Nephron (organoid): ENCODE measurements around the gene DENND4B.

ENCODE experiments used
- H3K27ac Mint-ChIP-seq, 3 experiments: 2 replicates each; pipeline ENCODE4 v1.8.0; 2020; ENCODE audit warnings: mixed read lengths in 3 of 3, mild to moderate bottlenecking in 2 of 3, moderate library complexity in 1 of 3
- H3K27me3 Mint-ChIP-seq: 2 replicates; pipeline ENCODE4 v1.8.0; 2021; ENCODE audit warnings: low read depth, mild to moderate bottlenecking, moderate library complexity, mixed read lengths
- H3K36me3 Mint-ChIP-seq: 2 replicates; pipeline ENCODE4 v1.8.0; 2020; ENCODE audit warnings: low read depth, mixed read lengths
- H3K4me1 Mint-ChIP-seq: 2 replicates; pipeline ENCODE4 v1.8.0; 2020; ENCODE audit warnings: mixed read lengths
- H3K4me3 Mint-ChIP-seq, 3 experiments: 2 replicates each; pipeline ENCODE4 v1.8.0; 2020; ENCODE audit warnings: mild to moderate bottlenecking in 3 of 3, mixed read lengths in 3 of 3, moderate library complexity in 2 of 3
- H3K9me3 Mint-ChIP-seq: 2 replicates; pipeline ENCODE4 v1.8.0; 2020; ENCODE audit warnings: mixed read lengths
- TF ChIP-seq, protein P1 (sequence below), 3 experiments: fragments of 200-600 bp; sonication (generic); IDR thresholded peaks; one replicate each; pipeline ENCODE4 v1.5.0; 2021; ENCODE audit warnings: antibody characterized with exemption in 3 of 3; ENCODE audit not compliant: unreplicated experiment in 3 of 3

The DENND4B gene

DNA sequence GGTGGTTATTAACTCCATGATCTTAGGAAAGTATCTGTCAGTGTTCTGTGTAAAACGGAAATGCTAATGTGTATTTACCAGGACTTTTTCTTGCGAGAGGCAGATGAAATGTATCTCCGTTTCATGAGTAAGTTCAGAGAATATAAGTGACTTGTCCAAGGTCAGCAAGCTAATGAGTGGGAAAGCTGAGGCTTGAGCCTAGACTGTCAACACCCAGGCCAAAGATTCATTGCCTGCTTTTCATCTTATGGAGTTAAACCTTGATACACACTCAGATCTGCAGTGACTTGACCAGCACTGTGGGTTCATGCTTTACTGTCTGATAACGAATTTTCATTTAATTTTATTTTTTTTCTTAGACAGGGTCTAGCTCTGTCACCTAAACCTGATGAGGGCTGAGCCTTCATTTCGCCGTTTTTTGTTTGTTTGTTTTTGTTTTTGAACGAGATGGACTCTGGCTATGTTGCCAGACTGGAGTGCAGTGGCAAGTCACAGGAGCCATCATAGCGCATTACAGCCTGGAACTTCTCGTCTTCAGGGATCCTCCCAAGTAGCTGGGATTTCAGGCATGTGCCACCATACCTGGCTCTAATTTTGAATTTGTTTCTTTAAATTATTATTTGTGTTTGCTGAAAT, 31.9 kb upstream of the DENND4B start:
- peaks cover 30% of the 10 kb centered on the region for H3K4me1 Mint-ChIP-seq

DNA sequence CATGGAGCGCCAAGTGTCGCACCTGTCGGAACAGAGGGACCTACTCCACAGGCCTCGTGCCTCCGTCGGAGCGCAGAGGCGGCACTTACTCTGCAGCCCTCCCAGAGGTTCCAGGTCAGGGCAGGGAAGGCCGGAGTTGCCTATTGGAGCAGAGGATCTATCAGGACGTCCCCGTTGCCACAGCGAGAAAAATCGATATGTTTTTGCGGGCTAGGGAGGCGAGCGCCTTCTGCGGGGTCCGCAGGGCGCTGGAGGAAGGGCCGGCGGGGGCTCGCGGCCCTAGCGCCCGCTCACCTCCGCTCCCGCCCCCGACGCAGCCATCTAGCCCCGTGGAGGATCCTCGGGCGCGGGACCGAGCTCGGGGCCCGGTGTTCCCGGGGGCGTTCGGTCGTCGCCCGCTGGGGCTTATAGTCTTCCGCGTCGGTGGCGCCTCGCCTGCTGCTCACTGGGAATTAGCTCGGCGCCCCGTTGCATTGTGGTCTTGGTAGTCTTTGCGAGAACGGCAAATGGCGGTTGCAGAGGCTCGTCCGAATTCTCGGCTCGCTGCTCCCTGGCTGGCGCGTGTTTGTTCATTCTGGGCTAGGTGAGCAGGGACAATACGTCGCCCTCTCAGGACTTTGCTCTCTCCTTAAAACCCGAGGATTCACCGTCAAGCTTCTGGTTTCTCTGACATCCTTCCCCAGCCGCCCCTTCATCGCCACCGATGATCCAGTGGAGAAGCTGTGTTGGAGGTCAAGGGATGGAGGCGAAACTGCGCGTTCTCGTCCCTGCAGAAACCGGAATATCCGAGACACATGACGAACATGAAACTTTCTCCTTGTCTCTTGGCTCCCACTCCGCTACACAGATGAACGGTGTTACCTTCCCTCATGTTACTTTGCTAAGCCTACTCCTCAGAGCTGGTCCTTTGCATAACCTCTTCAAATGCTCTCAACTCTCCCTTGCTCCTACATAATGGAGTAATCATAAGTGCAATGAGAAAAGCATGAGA, 31.0 kb upstream of the DENND4B start, which contains the start of gene JTB:
Gene JTB, minus strand, starts transcription at position 425 of the 991 bp plus-strand sequence. Its CDS starts 422 bp downstream, at position 3.
- H3K4me1 Mint-ChIP-seq, result peaks cover 30% of the 10 kb centered on the region
- H3K27me3 Mint-ChIP-seq, result no peaks in the 10 kb centered on the region
- peak within 1 kb of the TSS; percentile 97 to 99 (median 99) for H3K27ac Mint-ChIP-seq
- no peaks in the 10 kb centered on the region for H3K9me3 Mint-ChIP-seq
- peaks cover 54% of the 10 kb centered on the region for H3K36me3 Mint-ChIP-seq
- TF ChIP-seq, protein P1, sequence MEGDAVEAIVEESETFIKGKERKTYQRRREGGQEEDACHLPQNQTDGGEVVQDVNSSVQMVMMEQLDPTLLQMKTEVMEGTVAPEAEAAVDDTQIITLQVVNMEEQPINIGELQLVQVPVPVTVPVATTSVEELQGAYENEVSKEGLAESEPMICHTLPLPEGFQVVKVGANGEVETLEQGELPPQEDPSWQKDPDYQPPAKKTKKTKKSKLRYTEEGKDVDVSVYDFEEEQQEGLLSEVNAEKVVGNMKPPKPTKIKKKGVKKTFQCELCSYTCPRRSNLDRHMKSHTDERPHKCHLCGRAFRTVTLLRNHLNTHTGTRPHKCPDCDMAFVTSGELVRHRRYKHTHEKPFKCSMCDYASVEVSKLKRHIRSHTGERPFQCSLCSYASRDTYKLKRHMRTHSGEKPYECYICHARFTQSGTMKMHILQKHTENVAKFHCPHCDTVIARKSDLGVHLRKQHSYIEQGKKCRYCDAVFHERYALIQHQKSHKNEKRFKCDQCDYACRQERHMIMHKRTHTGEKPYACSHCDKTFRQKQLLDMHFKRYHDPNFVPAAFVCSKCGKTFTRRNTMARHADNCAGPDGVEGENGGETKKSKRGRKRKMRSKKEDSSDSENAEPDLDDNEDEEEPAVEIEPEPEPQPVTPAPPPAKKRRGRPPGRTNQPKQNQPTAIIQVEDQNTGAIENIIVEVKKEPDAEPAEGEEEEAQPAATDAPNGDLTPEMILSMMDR (IDR thresholded peaks at IDR 0.05; ENCODE audit: unreplicated experiment in 3 of 3), result no peak
- H3K4me3 Mint-ChIP-seq, result peak within 1 kb of the TSS; percentile 90 to 100 (median 99)

More for the DNA sequence above, 31.9 kb upstream of the DENND4B start:
- Mint-ChIP-seq H3K4me3 (peak overlapping the region; percentile 90 to 100 (median 99)), H3K27me3 (no peaks in the 10 kb centered on the region), H3K27ac (peak overlapping the region; percentile 97 to 99 (median 99)), H3K9me3 (no peaks in the 10 kb centered on the region), H3K36me3 (peaks cover 57% of the 10 kb centered on the region)
- TF ChIP-seq, protein P1 (IDR thresholded peaks at IDR 0.05; ENCODE audit: unreplicated experiment in 3 of 3), result no peak

GRCh38 chr1:153976819-153977249, 30.3 kb upstream of the DENND4B start:
- peak overlapping the region; percentile 90 to 99 (median 97) for H3K27ac Mint-ChIP-seq
- H3K9me3 Mint-ChIP-seq, result no peaks in the 10 kb centered on the region
- TF ChIP-seq, protein P1 (IDR thresholded peaks at IDR 0.05; ENCODE audit: unreplicated experiment in 3 of 3), result no peak
- H3K4me3 Mint-ChIP-seq, result peak overlapping the region; percentile 90 to 100 (median 99)
- no peaks in the 10 kb centered on the region for H3K27me3 Mint-ChIP-seq
- peaks cover 51% of the 10 kb centered on the region for H3K36me3 Mint-ChIP-seq
- H3K4me1 Mint-ChIP-seq, result peaks cover 30% of the 10 kb centered on the region

DNA sequence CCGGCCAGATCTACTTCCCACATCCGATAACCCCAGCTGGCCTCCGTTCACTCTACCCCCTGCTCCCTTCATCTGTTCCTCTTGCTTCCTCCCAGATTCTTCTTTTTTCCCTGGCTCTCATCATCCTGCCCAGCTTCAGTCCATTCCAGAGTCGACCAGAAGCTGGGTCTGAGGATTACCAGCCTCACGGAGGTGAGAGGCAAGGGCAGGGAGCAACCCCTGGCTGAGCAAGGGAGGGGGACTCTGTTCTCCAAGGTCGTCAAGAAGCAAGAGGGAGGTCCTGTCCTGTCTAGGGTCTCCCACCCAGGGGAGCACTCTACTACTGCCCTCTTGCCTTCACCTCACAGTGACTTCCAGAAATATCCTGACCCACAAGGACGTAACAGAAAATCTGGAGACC, 27.0 kb upstream of the DENND4B start:
- peaks cover 34% of the 10 kb centered on the region for H3K4me1 Mint-ChIP-seq
- TF ChIP-seq, protein P1 (IDR thresholded peaks at IDR 0.05; ENCODE audit: unreplicated experiment in 3 of 3), result no peak
- no peaks in the 10 kb centered on the region for H3K27me3 Mint-ChIP-seq
- H3K27ac Mint-ChIP-seq, result no peak overlapping the region
- H3K36me3 Mint-ChIP-seq, result peaks cover 34% of the 10 kb centered on the region
- peak overlapping the region in 1 of 3 experiments; percentile 45 for H3K4me3 Mint-ChIP-seq
- no peaks in the 10 kb centered on the region for H3K9me3 Mint-ChIP-seq

GRCh38 chr1:153973071-153973470, 26.6 kb upstream of the DENND4B start:
- Mint-ChIP-seq H3K4me3 (peak overlapping the region in 2 of 3 experiments; percentile 45), H3K27me3 (no peaks in the 10 kb centered on the region), H3K4me1 (peaks cover 30% of the 10 kb centered on the region), H3K9me3 (no peaks in the 10 kb centered on the region), H3K27ac (no peak overlapping the region), H3K36me3 (peaks cover 34% of the 10 kb centered on the region)
- TF ChIP-seq, protein P1 (IDR thresholded peaks at IDR 0.05; ENCODE audit: unreplicated experiment in 3 of 3), result no peak
